MCF 10A (cell line): ENCODE data around the gene KLHL36. TPM values are rescaled to one million over a fixed set of nuclear protein-coding genes. Genes with fewer than 3 reads are reported as not detected.

Experiments used
- BruUV-seq: library from RNA; stranded (reverse); fragments of 400-500 nt; replicated peaks from 2 replicates; lab custom pipeline; 2021; lab: Mats Ljungman, UMichigan
- CTCF ChIA-PET: fragments of 300-600 bp; sonication (Branson Sonifier 250); formaldehyde crosslinking; extraction: SDS; loops from one replicate; lab custom pipeline; 2021; ENCODE audit warnings: antibody characterized with exemption, inconsistent platforms; lab: Yijun Ruan, JAX
- POLR2A ChIA-PET: fragments of 300-600, 350-650 bp; sonication (Branson Sonifier 250); formaldehyde crosslinking; extraction: SDS; loops from one replicate; lab custom pipeline; 2020; ENCODE audit warnings: antibody characterized with exemption, inconsistent platforms; lab: Yijun Ruan, JAX
- DNase-seq: peaks from one replicate; pipeline ENCODE4 v3.0.0-alpha.2; 2018; ENCODE audit not compliant: unreplicated experiment
- H3K27ac Mint-ChIP-seq: one replicate; pipeline ENCODE4 v1.8.0; 2022; ENCODE audit warnings: mild to moderate bottlenecking, low read depth, mixed read lengths; ENCODE audit not compliant: unreplicated experiment
- H3K27me3 Mint-ChIP-seq: one replicate; pipeline ENCODE4 v1.8.0; 2022; ENCODE audit warnings: mixed read lengths; ENCODE audit not compliant: insufficient read depth, unreplicated experiment
- H3K36me3 Mint-ChIP-seq: one replicate; pipeline ENCODE4 v1.8.0; 2022; ENCODE audit warnings: mild to moderate bottlenecking, moderate library complexity, mixed read lengths; ENCODE audit not compliant: insufficient read depth, unreplicated experiment
- H3K4me1 Mint-ChIP-seq: one replicate; pipeline ENCODE4 v1.8.0; 2022; ENCODE audit warnings: mixed read lengths; ENCODE audit not compliant: insufficient read depth, unreplicated experiment
- H3K4me3 Mint-ChIP-seq: one replicate; pipeline ENCODE4 v1.8.0; 2022; ENCODE audit warnings: mild to moderate bottlenecking, moderate library complexity, mixed read lengths; ENCODE audit not compliant: unreplicated experiment
- H3K9me3 Mint-ChIP-seq: one replicate; pipeline ENCODE4 v1.8.0; 2022; ENCODE audit warnings: mixed read lengths; ENCODE audit not compliant: unreplicated experiment
- intact Hi-C: fragments of 100-400 bp; cut with micrococcal nuclease; formaldehyde crosslinking; loops from 2 replicates; pipeline ENCODE4 v1.14.1; 2022
- total RNA-seq: library from RNA; stranded (reverse); gene quantifications from 2 replicates; pipeline ENCODE4 v1.2.3, GENCODE V29; 2022
- TF ChIP-seq, protein P1 (sequence below): fragments of 200-600 bp; IDR thresholded peaks from one replicate; pipeline ENCODE4 v1.8.0; 2022; ENCODE audit warnings: antibody characterized with exemption, mild to moderate bottlenecking; ENCODE audit not compliant: unreplicated experiment

The KLHL36 gene
- total RNA-seq, 1 experiment from 2014 or later, result 38.4 TPM

DNA sequence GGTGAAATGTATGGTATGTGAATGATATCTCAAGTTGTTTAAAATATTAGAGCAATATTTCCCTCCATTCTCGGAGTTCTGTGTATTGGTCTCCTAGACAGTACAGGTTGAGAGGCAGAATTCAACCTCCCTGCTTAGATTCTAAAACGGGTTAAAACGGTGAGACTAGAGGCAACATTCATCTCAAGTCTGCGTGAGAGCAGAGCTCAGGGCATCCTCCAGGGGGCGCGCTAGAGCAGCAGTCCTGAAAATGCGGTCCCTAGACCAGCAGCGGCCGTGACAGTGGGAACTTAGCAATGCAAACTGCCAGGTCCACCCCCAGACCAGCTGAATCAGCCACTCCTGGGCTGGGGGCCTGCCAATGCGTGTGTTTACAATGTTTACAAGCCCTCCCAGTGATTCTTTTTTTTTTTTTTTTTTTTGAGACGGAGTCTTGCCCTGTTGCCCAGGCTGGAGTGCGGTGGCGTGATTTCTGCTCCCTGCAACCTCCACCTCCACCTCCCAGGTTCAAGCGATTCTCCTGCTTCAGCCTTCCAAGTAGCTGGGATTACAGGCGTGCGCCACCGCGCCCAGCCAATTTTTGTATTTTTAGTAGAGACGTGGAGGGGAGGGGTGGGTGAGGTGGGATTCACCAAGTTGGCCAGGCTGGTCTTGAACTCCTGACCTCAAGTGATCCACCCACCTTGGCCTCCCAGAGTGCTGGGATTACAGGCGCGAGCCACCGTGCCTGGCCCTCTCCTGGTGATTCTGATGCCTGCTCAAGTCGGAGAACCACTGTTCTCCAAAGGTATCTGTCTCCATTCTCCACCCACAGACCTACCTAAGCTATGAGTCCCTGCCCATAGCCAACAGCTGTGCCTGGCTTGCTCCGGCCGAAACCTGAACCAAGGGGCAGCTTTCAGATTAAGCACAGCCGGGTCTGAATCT, 24.2 kb downstream of the KLHL36 start:
- intact Hi-C loops, result loop anchor here (1.0 kb wide), 2 partner anchors 54 to 66 kb away; no protein-coding TSS in a partner anchor
- POLR2A ChIA-PET, result interaction anchor here (0.6 to 2.3 kb wide), 9 partner anchors 9 to 77 kb away, joined by 3 to 18 read pairs (median 5); no protein-coding TSS in a partner anchor
- TF ChIP-seq, protein P1, sequence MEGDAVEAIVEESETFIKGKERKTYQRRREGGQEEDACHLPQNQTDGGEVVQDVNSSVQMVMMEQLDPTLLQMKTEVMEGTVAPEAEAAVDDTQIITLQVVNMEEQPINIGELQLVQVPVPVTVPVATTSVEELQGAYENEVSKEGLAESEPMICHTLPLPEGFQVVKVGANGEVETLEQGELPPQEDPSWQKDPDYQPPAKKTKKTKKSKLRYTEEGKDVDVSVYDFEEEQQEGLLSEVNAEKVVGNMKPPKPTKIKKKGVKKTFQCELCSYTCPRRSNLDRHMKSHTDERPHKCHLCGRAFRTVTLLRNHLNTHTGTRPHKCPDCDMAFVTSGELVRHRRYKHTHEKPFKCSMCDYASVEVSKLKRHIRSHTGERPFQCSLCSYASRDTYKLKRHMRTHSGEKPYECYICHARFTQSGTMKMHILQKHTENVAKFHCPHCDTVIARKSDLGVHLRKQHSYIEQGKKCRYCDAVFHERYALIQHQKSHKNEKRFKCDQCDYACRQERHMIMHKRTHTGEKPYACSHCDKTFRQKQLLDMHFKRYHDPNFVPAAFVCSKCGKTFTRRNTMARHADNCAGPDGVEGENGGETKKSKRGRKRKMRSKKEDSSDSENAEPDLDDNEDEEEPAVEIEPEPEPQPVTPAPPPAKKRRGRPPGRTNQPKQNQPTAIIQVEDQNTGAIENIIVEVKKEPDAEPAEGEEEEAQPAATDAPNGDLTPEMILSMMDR, result peak; percentile 89

DNA sequence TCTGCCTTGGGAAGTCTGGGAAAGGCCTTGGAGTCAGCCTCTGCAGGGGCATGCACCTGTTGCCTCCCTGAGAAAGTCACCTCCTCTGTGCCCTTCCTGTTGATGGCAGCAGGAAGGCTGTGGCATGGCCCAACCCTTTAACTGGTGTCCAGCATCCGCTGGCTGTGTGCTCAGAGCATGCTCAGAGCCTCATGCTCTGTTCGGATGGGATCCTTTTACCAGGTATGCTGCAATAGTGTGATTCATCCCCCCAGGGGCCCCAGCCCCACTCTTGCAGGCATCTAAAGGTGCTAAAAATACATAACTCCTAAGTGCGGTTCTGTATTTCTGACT, 24.9 kb downstream of the KLHL36 start:
- peak; percentile 89 for DNase-seq
- Mint-ChIP-seq H3K4me1 (peaks cover 17% of the 10 kb centered on the region), H3K9me3 (no peaks in the 10 kb centered on the region), H3K4me3 (no peak overlapping the region), H3K36me3 (no peaks in the 10 kb centered on the region), H3K27me3 (no peaks in the 10 kb centered on the region), H3K27ac (no peak overlapping the region)
- ChIA-PET CTCF (interaction anchor here (0.6 to 4.0 kb wide), 21 partner anchors 8 to 623 kb away, joined by 3 to 64 read pairs (median 6); no protein-coding TSS in a partner anchor), POLR2A (interaction anchor here (1.0 to 2.3 kb wide), 3 partner anchors 28 to 52 kb away, joined by 6 to 18 read pairs (median 7); no protein-coding TSS in a partner anchor)
- no TSS peak for BruUV-seq
- intact Hi-C loops, result no loop called here
- TF ChIP-seq, protein P1, result no peak

More for the DNA sequence above, 24.2 kb downstream of the KLHL36 start:
- BruUV-seq, result no TSS peak
- no peaks in the 10 kb centered on the region for H3K36me3 Mint-ChIP-seq
- no peaks in the 10 kb centered on the region for H3K9me3 Mint-ChIP-seq
- H3K27ac Mint-ChIP-seq, result no peak overlapping the region
- DNase-seq, result peak; percentile 73
- CTCF ChIA-PET, result interaction anchor here (0.6 to 4.0 kb wide), 36 partner anchors 9 to 1482 kb away, joined by 3 to 64 read pairs (median 5); no protein-coding TSS in a partner anchor
- H3K27me3 Mint-ChIP-seq, result no peaks in the 10 kb centered on the region
- H3K4me1 Mint-ChIP-seq, result peaks cover 17% of the 10 kb centered on the region
- H3K4me3 Mint-ChIP-seq, result no peak overlapping the region

DNA sequence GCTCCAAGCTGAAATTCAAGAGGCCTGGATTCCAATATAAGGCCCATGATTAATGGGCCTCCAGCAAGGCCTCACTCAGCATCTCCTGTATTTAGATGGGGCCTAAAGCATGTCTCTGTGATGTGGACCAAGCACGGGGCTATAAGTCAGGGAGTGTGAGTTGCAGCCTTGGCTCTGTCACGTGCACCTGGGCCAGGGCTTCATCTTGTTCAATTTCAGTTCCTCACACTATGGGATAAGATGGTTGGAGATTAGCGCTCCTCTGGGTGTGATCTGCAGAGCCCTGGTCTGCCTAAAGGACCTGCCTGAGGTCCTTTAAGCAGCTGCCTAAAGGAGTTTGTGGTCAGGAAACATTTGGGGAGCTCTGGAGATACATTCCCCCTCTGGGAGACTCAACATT, 25.2 kb downstream of the KLHL36 start:
- Mint-ChIP-seq H3K9me3 (no peaks in the 10 kb centered on the region), H3K27ac (no peak overlapping the region), H3K27me3 (no peaks in the 10 kb centered on the region), H3K36me3 (no peaks in the 10 kb centered on the region), H3K4me1 (peaks cover 17% of the 10 kb centered on the region), H3K4me3 (no peak overlapping the region)
- intact Hi-C loops, result no loop called here
- ChIA-PET CTCF (interaction anchor here (0.8 to 4.0 kb wide), 12 partner anchors 8 to 297 kb away, joined by 3 to 64 read pairs (median 10); no protein-coding TSS in a partner anchor), POLR2A (interaction anchor here (2.0 to 2.3 kb wide), 2 partner anchors 52 to 53 kb away, joined by 4 to 18 read pairs; no protein-coding TSS in a partner anchor)
- TF ChIP-seq, protein P1, result no peak
- BruUV-seq, result no TSS peak
- no peak for DNase-seq

DNA sequence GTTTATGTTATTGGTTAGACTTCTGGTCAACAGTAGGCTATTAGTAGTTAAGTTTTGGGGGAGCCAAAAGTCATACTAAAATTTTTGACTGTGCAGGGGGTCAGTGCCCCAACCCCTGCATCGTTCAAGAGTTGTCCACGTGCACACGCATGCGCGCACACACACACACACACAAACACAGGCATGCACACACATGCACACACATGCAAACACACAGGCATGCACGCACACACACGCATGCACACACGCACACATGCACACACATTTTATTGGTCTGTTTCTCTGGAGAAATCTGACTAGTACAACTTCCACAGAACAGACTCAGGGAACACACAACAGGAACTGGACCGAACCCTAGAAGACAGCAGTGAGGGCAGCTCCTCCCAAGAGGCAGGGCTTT, 27.1 kb downstream of the KLHL36 start:
- no TSS peak for BruUV-seq
- intact Hi-C loops, result no loop called here
- Mint-ChIP-seq H3K27ac (no peak overlapping the region), H3K4me3 (no peak overlapping the region), H3K9me3 (no peaks in the 10 kb centered on the region), H3K4me1 (peaks cover 17% of the 10 kb centered on the region), H3K27me3 (no peaks in the 10 kb centered on the region), H3K36me3 (no peaks in the 10 kb centered on the region)
- TF ChIP-seq, protein P1, result no peak
- ChIA-PET POLR2A (interaction anchor here (2.0 kb wide), 1 partner anchor 51 kb away, joined by 4 read pairs; no protein-coding TSS in a partner anchor), CTCF (interaction anchor here (0.7 kb wide), 1 partner anchor 187 kb away, joined by 3 read pairs; no protein-coding TSS in a partner anchor)
- no peak for DNase-seq
